ENCODE data around the gene RGMB. TPM values are rescaled to one million over a fixed set of nuclear protein-coding genes. Genes with fewer than 3 reads are reported as not detected.

RGMB gene
- polyA plus RNA-seq, 1 of the 3 experiments (the other 2 are of a cell fraction), result 86.7 TPM

DNA sequence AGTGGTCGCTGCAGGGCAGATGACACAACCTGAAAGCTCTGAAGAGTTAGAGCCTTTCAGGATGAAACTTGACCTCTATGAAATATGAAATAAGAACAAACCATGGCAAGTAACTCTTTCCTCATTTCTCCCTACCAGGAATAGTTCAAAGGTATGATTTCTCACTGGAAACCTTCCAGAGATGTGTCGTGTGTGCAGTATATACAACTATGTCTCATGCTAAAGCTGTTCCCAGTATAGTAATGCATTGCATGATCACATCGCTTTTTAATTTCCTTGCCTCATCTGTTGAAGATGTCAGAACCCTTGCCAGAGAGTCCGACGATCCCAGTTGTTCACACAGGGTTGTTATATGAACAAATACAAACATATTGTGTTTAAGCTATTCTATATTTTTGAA lies 45.8 kb upstream of the RGMB start (continued):
- TF ChIP-seq, protein P1, sequence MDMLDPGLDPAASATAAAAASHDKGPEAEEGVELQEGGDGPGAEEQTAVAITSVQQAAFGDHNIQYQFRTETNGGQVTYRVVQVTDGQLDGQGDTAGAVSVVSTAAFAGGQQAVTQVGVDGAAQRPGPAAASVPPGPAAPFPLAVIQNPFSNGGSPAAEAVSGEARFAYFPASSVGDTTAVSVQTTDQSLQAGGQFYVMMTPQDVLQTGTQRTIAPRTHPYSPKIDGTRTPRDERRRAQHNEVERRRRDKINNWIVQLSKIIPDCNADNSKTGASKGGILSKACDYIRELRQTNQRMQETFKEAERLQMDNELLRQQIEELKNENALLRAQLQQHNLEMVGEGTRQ (IDR thresholded peaks at IDR 0.05; ENCODE audit: borderline replicate concordance, low read depth, low read length), result no peak
- TF ChIP-seq MEF2A (IDR thresholded peaks at IDR 0.05; ENCODE audit: borderline replicate concordance, low read depth) (no peak), FOXJ3 (CRISPR knock-in tag; IDR thresholded peaks at IDR 0.05) (no peak), FOSL2 (IDR thresholded peaks at IDR 0.05; ENCODE audit: borderline replicate concordance, low read depth) (no peak), RAD21 (IDR thresholded peaks at IDR 0.05; ENCODE audit: low read length) (no peak), POLR2AphosphoS5 (IDR thresholded peaks at IDR 0.05; ENCODE audit: low read depth, low read length) (no peak)
- TF ChIP-seq, protein P2, sequence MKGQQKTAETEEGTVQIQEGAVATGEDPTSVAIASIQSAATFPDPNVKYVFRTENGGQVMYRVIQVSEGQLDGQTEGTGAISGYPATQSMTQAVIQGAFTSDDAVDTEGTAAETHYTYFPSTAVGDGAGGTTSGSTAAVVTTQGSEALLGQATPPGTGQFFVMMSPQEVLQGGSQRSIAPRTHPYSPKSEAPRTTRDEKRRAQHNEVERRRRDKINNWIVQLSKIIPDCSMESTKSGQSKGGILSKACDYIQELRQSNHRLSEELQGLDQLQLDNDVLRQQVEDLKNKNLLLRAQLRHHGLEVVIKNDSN (IDR thresholded peaks at IDR 0.05; ENCODE audit: borderline replicate concordance, low read depth), result no peak

DNA sequence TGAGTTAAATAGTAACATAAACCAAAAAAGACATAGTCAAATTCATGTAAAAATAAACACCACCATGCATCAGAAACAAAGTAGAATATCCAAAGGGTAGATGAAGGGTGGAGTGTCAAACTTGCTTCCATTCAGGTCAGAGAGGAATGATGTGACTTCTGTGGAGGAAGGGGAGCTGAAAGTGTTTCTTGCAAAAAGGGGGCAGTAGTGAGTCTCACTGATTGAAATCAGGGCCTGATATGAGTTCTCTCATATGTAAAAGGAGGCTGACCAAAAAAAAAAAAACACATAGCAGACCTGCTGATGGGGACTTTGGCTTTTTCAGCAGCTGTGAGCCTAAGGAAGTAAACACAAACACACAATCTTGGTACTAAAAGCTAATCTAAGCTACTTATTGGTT lies 38.8 kb upstream of the RGMB start:
- Histone ChIP-seq H3K9ac (no peak overlapping the region), H3K4me2 (no peak overlapping the region), H4K20me1 (ENCODE audit: insufficient read depth) (no peaks in the 10 kb centered on the region), H3K36me3 (replicated peaks in 1 of 2; ENCODE audit: control insufficient read depth in 1 of 2, insufficient read depth in 2 of 2, low read length in 1 of 2) (no peaks in the 10 kb centered on the region), H3K27me3 (ENCODE audit: insufficient read depth) (no peaks in the 10 kb centered on the region), H3K4me3 (ENCODE audit: low read depth in 2 of 2, low read length in 1 of 2) (no peak overlapping the region), H3K9me2 (no peaks in the 10 kb centered on the region), H3F3A (replicated peaks; ENCODE audit: insufficient read depth) (no peaks in the 10 kb centered on the region), H2AFZ (ENCODE audit: low read depth) (no peak overlapping the region), H3K79me2 (ENCODE audit: insufficient read depth) (no peaks in the 10 kb centered on the region), H3K4me1 (ENCODE audit: control insufficient read depth in 1 of 2, insufficient read depth in 2 of 2, low read depth in 1 of 2, low read length in 1 of 2) (no peaks in the 10 kb centered on the region), H3K27ac (ENCODE audit: low read depth in 2 of 2, low read length in 1 of 2) (no peak overlapping the region), H3K9me3 (no peaks in the 10 kb centered on the region)
- POLR2A ChIA-PET, result no interaction called here
- TF ChIP-seq FOXJ3 (CRISPR knock-in tag; IDR thresholded peaks at IDR 0.05) (no peak), EP300 (IDR thresholded peaks at IDR 0.05; ENCODE audit: borderline replicate concordance in 1 of 2, low read depth in 1 of 2, low read length in 1 of 2) (no peak), RCOR1 (IDR thresholded peaks at IDR 0.05; ENCODE audit: low read length) (no peak)
- TF ChIP-seq, protein P3, sequence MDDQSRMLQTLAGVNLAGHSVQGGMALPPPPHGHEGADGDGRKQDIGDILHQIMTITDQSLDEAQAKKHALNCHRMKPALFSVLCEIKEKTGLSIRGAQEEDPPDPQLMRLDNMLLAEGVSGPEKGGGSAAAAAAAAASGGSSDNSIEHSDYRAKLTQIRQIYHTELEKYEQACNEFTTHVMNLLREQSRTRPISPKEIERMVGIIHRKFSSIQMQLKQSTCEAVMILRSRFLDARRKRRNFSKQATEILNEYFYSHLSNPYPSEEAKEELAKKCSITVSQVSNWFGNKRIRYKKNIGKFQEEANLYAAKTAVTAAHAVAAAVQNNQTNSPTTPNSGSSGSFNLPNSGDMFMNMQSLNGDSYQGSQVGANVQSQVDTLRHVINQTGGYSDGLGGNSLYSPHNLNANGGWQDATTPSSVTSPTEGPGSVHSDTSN (IDR thresholded peaks at IDR 0.05), result no peak
- TF ChIP-seq, protein P4, sequence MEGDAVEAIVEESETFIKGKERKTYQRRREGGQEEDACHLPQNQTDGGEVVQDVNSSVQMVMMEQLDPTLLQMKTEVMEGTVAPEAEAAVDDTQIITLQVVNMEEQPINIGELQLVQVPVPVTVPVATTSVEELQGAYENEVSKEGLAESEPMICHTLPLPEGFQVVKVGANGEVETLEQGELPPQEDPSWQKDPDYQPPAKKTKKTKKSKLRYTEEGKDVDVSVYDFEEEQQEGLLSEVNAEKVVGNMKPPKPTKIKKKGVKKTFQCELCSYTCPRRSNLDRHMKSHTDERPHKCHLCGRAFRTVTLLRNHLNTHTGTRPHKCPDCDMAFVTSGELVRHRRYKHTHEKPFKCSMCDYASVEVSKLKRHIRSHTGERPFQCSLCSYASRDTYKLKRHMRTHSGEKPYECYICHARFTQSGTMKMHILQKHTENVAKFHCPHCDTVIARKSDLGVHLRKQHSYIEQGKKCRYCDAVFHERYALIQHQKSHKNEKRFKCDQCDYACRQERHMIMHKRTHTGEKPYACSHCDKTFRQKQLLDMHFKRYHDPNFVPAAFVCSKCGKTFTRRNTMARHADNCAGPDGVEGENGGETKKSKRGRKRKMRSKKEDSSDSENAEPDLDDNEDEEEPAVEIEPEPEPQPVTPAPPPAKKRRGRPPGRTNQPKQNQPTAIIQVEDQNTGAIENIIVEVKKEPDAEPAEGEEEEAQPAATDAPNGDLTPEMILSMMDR (IDR thresholded peaks at IDR 0.05), result no peak
- no peak for DNase-seq
- CTCF ChIA-PET, result interaction anchor here (0.6 to 1.0 kb wide), 2 partner anchors 35 to 176 kb away, joined by 3 to 4 read pairs; no protein-coding TSS in a partner anchor
